Hematopoietic multipotent progenitor cell treated with erythropoietin and hydrocortisone succinate and interleukin-3 and kit ligand, for 17 days (in vitro differentiated cells): Measurements from ENCODE around the gene ZNF638.

ENCODE experiments used
- DNase-seq: peaks from one replicate; pipeline ENCODE4 v3.0.0-alpha.2; 2015; ENCODE audit warnings: low spot score

Gene ZNF638

DNA sequence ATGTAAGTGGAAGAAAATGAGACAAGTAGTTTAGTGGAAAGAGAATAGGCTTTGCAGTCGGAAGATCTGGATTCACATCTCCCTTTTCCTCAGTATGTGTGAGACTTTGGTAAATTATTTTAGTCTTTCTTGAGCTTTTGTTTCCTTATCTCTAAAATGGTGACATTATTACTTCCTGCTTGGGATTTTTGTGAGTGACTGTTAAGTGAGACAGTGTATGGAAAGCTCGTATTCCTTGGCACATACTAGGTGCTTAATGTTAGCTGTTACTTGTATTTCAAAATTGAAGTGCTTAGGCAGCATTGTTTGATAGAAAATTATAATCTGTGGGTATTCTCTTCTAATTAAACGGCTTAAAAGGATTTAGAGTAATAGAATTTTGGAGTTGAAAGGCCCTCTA is 2.0 kb downstream of the ZNF638 start:
- DNase-seq: no peak

DNA sequence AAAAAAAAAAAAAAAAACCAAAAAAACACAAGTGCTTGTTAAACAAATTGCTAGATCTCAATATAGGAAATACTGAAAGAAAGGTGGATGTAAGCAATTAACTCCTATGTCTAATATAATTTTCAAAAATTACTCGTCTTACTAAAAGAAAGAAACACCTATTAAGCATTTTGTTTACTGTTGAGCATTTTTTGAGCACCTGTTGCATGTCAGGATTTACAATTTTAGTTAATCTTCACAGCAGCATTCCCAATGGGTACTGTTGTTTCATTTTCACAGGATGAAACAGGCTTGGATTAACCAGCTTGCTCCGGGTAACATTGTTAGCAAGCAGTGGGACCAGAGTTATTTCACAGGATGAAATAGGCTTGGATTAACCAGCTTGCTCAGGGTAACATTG is 4.8 kb downstream of the ZNF638 start:
- no peak for DNase-seq

DNA sequence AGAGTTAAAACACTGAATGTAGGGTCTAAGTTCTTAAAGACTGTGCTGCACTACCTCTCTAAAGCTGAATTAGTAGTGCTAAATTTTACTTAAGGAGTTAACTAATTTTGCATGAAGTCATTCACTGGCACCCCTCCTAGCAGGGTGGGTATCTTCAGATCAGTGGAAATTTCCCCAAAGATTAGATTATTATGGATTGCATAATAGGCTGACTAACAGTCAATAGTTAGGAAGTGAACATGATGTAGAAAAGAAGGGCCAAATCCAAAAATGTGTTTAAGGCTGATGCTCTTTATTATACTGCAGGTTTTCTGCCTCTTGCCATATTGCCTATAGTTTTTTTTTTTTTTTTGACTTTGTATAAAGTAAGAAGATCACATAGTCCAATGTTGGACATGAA is 5.2 kb downstream of the ZNF638 start:
- no peak for DNase-seq

DNA sequence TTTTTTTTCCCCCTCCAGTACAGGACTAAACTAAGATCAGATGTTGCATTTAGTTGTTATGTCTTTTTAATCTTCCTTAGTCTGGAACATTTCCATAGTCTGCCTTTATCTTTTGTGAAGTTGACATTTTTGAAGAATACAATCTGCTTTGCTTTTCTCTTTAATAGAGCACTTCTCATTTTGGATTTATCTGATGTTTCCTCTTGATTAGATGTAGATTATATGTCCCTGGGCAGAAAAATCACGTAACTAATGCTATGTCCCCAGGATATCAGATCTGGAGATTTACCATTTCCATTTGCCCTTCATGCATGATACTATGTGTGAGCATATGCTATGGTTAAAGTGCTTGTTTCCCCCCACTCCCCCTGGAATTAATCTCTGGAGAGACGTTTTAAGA is 6.2 kb downstream of the ZNF638 start:
- DNase-seq: no peak

DNA sequence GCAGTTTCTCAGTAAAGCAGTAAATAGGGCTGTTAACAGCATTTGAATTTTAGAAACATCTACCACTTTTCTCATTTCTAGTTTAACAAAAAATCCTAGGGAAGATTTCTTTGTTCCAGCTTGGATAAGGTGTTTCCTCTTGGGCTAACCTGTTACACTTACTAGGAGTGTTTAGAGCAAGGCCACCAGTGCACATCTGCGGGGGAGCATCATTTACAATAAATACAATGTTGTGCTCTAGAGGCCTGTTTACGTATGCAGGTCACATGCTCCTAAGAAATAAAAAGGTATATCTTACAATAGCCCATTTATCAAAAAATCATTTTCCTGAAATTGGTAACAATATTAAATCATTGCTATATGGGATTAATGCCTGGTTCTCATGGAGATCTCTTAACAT is 8.1 kb downstream of the ZNF638 start:
- DNase-seq: no peak

DNA sequence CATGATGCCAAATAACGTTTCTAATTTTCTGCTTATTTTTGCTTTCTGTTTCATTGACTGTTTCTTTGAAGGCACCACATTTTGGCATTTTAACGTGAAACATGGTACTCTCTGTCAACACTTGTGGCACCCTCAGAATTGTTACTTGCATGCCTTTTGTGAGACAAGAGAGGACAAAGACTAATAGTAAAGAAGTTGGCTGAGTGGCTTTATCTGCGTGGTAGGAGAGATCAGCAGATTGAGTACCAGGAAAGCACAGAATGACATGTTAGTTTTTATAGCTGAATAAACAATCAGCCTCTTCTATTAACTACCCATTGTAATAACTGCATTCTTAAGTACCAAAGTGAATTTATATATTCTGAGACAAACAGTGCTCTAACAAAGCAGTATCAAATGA is 8.6 kb downstream of the ZNF638 start:
- no peak for DNase-seq

DNA sequence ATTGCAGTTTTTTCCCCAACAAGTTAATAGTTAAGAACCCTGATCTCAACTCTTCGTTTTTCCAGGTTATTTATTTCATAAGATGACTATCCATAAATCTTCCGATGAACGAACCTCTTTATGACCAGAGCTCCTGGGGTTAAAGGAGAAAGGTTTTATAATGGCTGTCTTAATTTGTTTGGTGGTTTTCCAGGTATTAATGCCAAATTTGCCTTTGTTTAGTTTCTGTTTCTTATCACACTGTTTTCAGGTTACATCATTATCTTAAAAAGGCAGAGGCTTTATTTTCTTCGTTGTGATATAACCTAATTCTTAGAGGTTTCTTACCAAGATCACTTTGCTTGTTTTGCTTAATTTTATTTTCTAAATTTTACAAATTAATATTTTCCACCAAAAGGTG is 10.1 kb downstream of the ZNF638 start:
- no peak for DNase-seq

DNA sequence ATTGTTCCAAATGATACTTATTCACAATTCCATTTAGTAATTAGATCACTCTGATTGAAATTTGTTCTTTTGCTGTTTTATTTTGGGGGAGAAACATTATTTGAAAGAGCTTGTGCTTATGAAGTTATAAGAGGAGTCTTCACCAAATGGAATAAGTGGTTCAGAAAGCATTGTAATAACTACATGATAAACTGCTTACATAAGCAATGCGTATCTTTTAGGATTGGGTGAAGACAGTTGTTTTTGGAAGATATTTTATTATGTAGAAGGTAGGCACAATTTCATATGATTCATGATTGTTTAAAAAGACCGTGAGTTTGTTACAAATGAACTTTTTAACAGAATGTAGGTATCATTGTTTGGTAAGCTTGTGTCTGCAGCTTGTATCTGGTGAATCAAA is 14.5 kb downstream of the ZNF638 start:
- DNase-seq: no peak

DNA sequence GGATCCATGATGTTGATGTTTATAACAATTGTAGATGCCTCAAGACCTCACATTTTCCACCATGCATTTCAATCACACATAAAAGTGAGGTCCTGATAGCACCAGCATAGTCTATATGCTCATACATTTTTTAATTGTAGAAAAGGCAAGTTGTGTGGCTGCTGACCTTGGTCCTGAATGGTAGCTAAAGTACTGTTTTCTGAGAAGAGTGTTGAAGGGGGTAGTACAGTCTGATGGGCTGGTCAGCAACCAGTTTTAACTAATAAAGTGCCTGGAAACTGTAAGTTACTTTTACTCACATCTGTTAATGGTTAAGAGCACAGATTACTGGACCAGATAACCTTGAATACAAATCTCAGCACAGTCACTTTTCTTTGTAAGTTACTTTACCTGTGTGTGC is 15.9 kb downstream of the ZNF638 start:
- DNase-seq: no peak

DNA sequence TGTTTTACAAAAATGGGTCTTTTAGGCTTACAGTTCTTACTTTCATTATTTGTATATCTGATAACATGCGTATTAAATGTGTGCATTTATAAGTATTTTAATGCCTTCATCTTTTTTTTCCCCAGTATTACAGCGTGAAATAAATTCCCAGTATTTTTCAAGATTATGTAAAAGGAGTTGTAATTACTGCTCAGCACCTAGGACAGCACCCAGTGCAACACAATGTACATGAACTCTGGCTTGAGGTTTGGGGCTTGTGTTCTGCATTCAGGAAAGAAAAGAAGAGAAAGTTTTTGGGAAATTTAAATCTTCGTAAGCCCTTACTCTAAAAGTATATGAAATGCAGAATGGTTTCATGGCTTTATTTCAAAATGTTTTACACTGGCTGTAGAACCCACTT is 16.7 kb downstream of the ZNF638 start:
- DNase-seq: no peak

DNA sequence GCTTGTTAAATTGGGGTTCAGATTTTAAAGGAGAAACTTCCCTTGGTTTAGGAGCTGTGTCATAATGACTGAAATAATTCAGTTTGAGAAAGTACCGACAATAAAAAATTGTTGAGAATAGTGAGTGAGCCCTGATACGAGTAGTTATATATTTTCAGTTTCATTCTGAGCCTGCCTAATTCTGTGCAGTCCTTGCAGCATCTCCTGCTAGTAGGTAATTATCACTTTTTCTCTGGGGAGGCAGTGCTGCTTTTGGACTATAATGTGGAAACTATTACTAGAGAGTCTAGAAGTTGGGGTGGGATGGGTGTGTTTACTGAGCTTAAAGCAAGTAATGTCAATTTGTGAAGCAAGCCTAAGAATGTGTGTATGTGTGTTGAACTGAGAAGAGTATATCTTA is 21.7 kb downstream of the ZNF638 start:
- no peak for DNase-seq

DNA sequence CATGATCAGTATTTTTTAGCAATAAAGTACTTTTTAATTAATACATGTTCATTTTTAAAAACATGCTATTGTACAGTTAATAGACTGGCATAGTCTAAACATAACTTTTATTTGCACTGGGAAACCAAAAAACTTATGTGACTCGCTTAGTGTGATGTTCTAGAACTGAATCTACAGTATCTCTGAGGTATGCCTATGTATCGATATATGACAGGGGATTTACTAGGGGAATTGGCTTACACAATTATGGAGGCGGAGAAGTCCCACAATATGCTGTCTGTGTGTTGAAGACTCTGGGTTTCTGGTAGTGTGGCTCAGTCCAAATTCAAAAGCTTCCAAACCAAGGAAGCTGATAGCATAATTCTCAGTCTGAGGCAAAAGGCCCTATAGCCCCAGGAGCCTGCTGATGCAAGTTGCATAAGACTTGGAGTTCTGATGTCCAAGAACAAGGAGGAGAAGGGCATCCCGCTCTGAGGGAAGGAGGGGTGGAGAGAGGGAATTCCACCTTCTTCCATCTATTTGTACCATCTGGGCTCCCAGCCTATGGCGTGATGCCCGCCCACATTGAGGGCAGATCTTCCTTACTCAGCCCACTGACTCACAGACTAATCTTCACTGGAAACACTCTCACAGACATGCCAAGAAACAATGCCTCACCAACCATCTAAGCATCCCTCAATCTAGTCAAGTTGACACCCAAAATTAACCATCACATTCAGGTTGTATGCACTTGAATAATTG is 27.5 kb downstream of the ZNF638 start:
- no peak for DNase-seq

DNA sequence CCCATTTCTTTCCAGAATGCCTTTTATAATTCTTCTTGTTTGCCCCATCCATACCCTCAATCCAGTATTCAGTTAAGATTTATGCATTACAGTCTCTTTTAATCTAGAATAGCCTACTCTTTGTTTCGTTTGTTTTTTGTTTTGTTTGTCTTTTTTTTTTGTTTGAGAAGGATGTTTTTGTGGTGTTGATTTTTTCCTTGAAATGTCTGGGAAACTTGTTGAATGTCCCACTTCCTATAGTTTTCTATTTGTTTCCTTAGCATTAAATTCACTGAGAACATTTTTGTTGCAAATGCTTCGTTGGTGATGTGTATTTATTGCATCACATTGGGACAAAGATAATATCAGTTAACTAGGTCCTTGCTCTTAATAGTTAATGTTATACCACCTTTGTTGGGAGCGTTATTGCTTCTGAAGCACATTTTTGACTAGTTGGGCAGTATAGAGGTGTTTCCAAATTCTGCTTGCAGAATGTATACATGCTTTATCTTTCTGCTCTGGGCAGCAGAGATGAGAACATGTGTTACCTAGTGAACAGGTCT is 28.9 kb downstream of the ZNF638 start:
- DNase-seq: no peak

DNA sequence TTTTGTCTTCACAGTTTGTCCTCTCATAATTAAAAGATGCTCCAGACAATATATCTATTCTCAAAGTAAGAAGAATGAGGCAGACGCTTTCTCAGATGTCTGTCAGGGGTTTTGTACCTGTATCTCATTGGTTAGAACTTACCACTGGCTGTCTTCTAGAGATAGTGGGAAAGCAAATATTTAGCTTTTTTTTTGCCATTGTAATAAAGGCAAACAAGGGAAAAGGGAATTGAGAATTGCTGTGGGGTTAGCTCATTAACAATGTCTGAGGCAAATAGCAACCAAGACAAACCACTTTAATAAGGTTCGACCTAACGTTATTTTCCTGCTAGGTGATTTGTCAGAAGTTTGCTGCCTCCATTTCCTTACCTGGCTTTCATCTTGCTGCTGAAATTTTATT is 30.0 kb downstream of the ZNF638 start:
- no peak for DNase-seq

DNA sequence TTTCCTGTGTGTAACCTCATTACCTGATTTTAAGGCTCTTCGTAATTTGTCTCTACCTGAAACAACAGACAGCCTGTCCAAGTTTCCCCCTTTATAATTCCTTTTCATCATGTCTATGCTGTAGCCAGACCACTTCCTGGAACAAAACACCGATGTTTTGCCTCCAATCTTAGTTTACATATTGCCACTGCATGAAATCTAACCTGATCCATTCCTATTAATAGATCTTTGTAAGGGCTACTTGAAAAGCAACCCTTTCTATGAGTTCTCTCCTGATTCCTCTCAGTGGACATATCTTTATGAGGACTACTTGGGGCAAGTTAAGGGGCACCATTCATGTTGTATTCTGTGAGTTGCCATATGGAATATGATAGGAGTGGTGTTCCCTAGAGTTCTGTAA is 30.9 kb downstream of the ZNF638 start:
- no peak for DNase-seq

DNA sequence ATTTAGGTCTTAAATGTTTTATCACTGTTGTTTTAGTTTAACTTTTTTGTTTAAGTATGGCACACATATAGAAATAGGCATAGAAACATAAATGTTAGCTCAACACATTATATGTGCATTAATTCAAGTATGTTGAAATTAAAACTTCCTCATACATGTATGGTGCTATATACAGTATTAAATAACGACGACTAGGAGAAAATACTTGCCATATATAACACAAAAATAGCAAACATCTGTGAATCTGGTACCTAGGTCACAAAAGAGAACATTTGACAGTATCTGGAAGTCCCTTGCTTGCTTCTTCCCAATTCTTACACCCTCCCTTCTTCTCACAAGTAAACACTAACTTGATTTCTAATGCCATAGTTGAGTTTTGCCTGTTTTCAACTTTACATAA is 38.4 kb downstream of the ZNF638 start:
- DNase-seq: no peak

DNA sequence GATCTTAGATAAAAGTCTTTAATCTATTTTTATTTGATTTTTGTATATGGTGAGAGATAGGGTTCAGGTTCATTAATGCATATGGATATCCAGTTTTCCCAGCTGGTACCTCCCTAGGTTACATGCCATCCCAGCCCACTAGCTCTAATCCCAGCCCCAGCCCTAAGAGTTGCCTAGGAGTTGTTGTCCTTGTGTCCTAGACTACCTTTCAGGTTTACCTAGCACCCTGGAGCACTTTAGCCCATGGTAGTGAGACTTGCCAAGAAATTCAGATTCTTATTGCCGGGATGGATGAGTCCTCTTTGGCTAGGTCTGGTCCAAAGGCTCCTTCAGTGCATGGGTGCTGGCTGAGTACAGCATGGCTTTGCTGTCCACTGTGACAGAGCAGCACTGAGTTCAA is 40.5 kb downstream of the ZNF638 start:
- no peak for DNase-seq

DNA sequence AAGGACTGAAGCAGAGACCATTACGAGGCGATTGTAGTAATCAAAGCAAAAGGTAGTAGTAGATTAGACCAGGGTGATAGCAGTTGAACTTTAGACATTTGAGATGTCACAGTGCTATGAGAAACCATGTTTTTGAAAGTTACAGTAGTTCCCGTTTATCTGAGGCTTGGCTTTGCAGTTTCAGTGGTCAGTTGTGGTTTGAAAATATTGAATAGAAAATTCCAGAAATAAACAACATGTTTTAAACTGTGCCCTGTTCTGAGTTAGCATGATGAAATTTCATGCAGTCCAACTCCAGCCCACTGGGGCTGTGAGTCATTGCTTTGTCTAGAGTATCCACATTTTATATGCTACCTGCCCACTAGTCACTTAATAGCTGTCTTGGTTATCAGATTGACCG is 47.5 kb downstream of the ZNF638 start:
- DNase-seq: no peak

DNA sequence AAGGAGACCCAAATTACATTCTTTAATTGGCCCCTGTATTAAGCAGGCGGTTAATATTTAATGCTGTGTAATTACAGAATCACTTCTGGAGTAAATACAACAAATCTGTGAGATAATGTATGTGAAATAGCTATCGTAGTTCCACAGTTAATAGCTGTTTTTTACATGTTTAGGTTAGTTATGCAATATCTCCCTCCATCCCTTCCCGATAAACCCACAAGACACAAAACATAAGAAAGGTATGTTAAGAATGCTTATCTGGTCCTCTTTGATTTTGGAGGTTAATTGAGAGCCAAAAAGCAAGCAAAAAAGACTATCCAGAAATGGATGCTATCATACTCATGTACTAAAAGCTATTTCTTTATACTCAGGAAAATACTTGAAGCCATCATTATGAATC is 49.1 kb downstream of the ZNF638 start:
- DNase-seq: no peak

DNA sequence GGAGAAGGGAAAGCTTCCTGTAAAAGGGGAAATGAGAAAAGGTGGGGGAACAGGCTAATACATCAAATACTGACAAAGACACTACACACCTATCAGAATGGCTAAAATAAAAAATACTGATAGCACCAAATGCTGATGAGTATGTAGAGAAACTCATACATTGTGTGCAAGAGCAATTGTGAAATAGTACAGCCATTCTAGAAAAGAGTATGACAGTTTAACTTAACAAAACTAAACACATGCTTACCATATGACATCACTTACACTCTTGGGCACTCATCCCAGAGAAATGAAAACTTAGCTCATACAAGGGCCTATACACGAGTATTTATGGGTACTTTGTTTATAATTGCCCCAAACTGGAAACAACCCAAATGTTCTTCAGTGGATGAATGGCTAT is 53.4 kb downstream of the ZNF638 start:
- DNase-seq: no peak

DNA sequence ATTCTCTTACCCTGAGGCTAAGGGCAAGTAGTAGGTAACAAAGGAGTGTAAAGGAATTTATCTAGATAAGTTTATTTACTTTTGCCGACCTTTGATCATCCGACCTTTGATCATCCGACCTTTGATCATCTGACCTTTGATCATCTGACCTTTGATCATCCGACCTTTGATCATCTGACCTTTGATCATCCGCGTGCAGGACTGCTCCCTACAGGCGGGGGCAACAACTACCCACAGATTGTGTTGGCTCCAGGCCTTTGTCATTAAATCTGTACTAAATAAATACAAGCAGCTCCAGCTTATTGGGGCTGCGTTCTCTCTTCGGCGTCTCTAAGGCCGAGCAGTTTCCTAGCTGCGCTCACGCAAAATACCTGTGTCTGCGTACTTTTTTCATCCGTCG is 56.6 kb downstream of the ZNF638 start:
- DNase-seq: no peak

DNA sequence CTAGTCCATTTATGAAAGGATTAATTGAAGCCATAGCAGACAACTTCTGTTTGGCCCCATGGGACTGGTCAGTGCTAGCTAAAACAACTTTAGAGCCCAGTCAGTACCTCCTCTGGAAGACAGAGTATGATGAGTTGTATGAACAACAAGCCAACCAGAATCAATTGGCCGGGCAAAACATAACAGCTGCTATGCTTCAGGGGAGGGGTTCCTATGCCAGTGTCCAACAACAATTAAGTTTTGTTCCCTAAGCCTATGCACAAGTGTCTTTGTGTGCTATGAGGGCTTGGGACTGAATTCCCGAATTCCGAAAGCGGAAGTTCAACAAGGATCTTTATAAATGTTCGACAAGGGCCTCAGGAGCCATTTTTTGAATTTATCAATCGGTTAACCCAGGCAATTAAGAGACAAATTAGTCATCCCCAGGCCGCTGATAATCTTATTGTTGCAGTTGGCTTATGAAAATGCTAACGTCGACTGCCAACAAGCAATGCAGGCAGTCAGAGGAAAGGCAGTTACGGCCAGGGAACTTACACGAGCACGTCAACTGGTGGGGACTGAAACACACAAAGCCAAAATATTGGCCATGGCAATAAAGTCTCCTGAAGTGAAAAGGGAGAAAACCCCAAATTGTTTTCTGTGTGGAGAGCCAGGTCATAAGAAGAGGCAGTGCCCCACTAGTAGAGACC is 57.9 kb downstream of the ZNF638 start:
- DNase-seq: no peak

DNA sequence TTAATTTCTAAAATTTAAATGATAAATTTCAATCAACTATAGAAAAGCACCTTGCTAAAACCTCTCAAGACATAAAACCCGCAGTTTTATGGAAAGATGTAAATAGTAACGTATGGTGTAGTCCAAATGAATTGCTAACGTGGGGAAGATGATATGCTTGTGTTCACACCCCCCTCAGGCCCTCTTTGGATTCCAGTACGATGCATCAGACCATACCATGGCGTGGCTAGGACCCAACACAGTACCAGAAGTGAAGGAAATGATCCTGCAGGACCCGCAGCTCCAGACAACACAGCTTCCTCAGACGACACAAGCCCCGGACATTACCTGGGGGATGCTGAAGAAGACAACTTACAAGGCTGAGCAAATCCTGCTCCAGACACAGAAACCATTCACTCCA is 61.6 kb downstream of the ZNF638 start:
- DNase-seq: no peak

DNA sequence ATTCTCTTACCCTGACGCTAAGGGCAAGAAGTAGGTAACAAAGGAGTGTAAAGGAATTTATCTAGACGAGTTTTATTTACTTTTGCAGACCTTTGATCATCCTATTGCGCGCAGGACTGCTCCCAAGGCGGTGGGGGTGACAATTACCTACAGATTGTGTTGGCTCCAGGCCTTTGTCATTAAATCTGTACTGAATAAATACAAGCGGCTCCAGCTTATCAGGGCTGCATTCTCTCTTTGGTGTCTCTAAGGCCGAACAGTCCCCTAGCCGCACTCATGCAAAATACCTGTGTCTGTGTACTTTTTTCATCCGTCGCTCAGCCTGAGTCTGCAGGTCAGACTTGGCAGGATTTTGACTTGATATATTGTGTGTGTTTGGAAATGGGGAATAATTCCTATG is 63.9 kb downstream of the ZNF638 start:
- no peak for DNase-seq
